MM.1S (cell line): ENCODE measurements around the gene PTPRF.
A peak's percentile ranks its signal among the peaks of the same experiment; 100 is the strongest.

ENCODE experiments used
- DNase-seq: peaks from one replicate; pipeline ENCODE4 v3.0.0-alpha.2; 2015
- H2AFZ ChIP-seq: fragments of 300-600 bp; sonication (generic); 2 replicates; pipeline ENCODE4 v1.6.0; 2016; ENCODE audit warnings: antibody characterized with exemption, low read length
- H3F3A ChIP-seq: fragments of 300-600 bp; sonication (generic); 2 replicates; pipeline ENCODE4 v1.6.1; 2016; ENCODE audit warnings: mild to moderate bottlenecking, antibody characterized with exemption, low read length, moderate library complexity, mixed read lengths; ENCODE audit not compliant: insufficient read depth
- H3K27ac ChIP-seq: fragments of 300-600 bp; sonication (generic); 2 replicates; pipeline ENCODE4 v1.5.1; 2016; ENCODE audit warnings: mild to moderate bottlenecking, low read length
- H3K27me3 ChIP-seq: fragments of 300-600 bp; sonication (generic); replicated peaks from 2 replicates; pipeline ENCODE4 v1.6.0; 2016; ENCODE audit warnings: low read length; ENCODE audit not compliant: insufficient read depth
- H3K36me3 ChIP-seq: fragments of 300-600 bp; sonication (generic); replicated peaks from 2 replicates; pipeline ENCODE4 v1.6.1; 2016; ENCODE audit warnings: mild to moderate bottlenecking, low read length, mixed read lengths; ENCODE audit not compliant: insufficient read depth
- H3K4me1 ChIP-seq: fragments of 300-600 bp; sonication (generic); 2 replicates; pipeline ENCODE4 v1.6.1; 2016; ENCODE audit warnings: low read length, mixed read lengths
- H3K4me2 ChIP-seq: fragments of 300-600 bp; sonication (generic); 2 replicates; pipeline ENCODE4 v1.6.0; 2016; ENCODE audit warnings: low read depth, low read length
- H3K4me3 ChIP-seq: fragments of 300-600 bp; sonication (generic); 2 replicates; pipeline ENCODE4 v1.5.1; 2016; ENCODE audit warnings: low read length, mixed read lengths
- H3K79me2 ChIP-seq: fragments of 300-600 bp; sonication (generic); 2 replicates; pipeline ENCODE4 v1.6.1; 2016; ENCODE audit warnings: mixed run types, low read length, mixed read lengths
- H3K9ac ChIP-seq: fragments of 300-600 bp; sonication (generic); 2 replicates; pipeline ENCODE4 v1.6.1; 2016; ENCODE audit warnings: low read length, mixed read lengths
- H3K9me2 ChIP-seq: fragments of 300-600 bp; sonication (generic); replicated peaks from 2 replicates; pipeline ENCODE4 v1.6.1; 2016; ENCODE audit warnings: mild to moderate bottlenecking, low read length, mixed read lengths; ENCODE audit not compliant: insufficient read depth
- H3K9me3 ChIP-seq: fragments of 300-600 bp; sonication (generic); replicated peaks from 2 replicates; pipeline ENCODE4 v1.6.1; 2016; ENCODE audit warnings: mild to moderate bottlenecking, low read length, mixed read lengths; ENCODE audit not compliant: insufficient read depth
- H4K20me1 ChIP-seq: fragments of 300-600 bp; sonication (generic); 2 replicates; pipeline ENCODE4 v1.6.1; 2016; ENCODE audit warnings: mild to moderate bottlenecking, low read length, moderate library complexity, mixed read lengths; ENCODE audit not compliant: insufficient read depth
- EZH2 ChIP-seq: fragments of 300-600 bp; sonication (generic); optimal IDR thresholded peaks from 2 replicates; pipeline ENCODE3; 2017; ENCODE audit warnings: low read depth, mild to moderate bottlenecking, antibody characterized with exemption, low read length, mixed read lengths
- EZH2phosphoT487 ChIP-seq: fragments of 300-600 bp; sonication (generic); IDR thresholded peaks from 2 replicates; pipeline ENCODE4 v1.6.1; 2018; ENCODE audit warnings: antibody characterized with exemption, low read length
- TF ChIP-seq, protein P1 (sequence below): fragments of 300-600 bp; sonication (generic); IDR thresholded peaks from 2 replicates; pipeline ENCODE4 v1.5.1; 2016; ENCODE audit warnings: antibody characterized with exemption, low read length, mixed read lengths

Gene PTPRF

GRCh38 chr1:43552059-43552742 is 21.5 kb downstream of the PTPRF start:
- no peaks in the 10 kb centered on the region for H3K9me2 ChIP-seq
- H4K20me1 ChIP-seq = no peaks in the 10 kb centered on the region
- no peak overlapping the region for H3K9ac ChIP-seq
- no peaks in the 10 kb centered on the region for H3F3A ChIP-seq
- 0 out of 2 replicates have a peak, but pooled peaks cover 2% of the 10 kb centered on the region for H3K4me1 ChIP-seq
- no peak for DNase-seq
- no peak overlapping the region for H3K27ac ChIP-seq
- TF ChIP-seq, protein P1, sequence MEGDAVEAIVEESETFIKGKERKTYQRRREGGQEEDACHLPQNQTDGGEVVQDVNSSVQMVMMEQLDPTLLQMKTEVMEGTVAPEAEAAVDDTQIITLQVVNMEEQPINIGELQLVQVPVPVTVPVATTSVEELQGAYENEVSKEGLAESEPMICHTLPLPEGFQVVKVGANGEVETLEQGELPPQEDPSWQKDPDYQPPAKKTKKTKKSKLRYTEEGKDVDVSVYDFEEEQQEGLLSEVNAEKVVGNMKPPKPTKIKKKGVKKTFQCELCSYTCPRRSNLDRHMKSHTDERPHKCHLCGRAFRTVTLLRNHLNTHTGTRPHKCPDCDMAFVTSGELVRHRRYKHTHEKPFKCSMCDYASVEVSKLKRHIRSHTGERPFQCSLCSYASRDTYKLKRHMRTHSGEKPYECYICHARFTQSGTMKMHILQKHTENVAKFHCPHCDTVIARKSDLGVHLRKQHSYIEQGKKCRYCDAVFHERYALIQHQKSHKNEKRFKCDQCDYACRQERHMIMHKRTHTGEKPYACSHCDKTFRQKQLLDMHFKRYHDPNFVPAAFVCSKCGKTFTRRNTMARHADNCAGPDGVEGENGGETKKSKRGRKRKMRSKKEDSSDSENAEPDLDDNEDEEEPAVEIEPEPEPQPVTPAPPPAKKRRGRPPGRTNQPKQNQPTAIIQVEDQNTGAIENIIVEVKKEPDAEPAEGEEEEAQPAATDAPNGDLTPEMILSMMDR = no peak
- TF ChIP-seq EZH2 (no peak), EZH2phosphoT487 (no peak)
- no peaks in the 10 kb centered on the region for H3K36me3 ChIP-seq
- no peaks in the 10 kb centered on the region for H3K79me2 ChIP-seq
- no peak overlapping the region for H3K4me2 ChIP-seq
- H3K4me3 ChIP-seq = no peak overlapping the region
- H3K27me3 ChIP-seq = no peaks in the 10 kb centered on the region
- H2AFZ ChIP-seq = no peak overlapping the region
- H3K9me3 ChIP-seq = no peaks in the 10 kb centered on the region

GRCh38 chr1:43552813-43553212 is 22.1 kb downstream of the PTPRF start:
- Histone ChIP-seq H3K36me3 (no peaks in the 10 kb centered on the region), H3K27ac (no peak overlapping the region), H3K79me2 (no peaks in the 10 kb centered on the region), H3K9me3 (no peaks in the 10 kb centered on the region), H3K4me1 (0 out of 2 replicates have a peak, but pooled peaks cover 2% of the 10 kb centered on the region), H3F3A (no peaks in the 10 kb centered on the region), H3K9ac (no peak overlapping the region), H3K4me2 (no peak overlapping the region), H2AFZ (no peak overlapping the region), H3K9me2 (no peaks in the 10 kb centered on the region), H3K4me3 (no peak overlapping the region), H3K27me3 (no peaks in the 10 kb centered on the region), H4K20me1 (no peaks in the 10 kb centered on the region)
- DNase-seq = no peak
- TF ChIP-seq EZH2 = no peak
- TF ChIP-seq EZH2phosphoT487 = no peak
- TF ChIP-seq, protein P1 = no peak

GRCh38 chr1:43554444-43554992 is 23.8 kb downstream of the PTPRF start:
- Histone ChIP-seq H3K9me2 (no peaks in the 10 kb centered on the region), H3K4me2 (no peak overlapping the region), H3K79me2 (no peaks in the 10 kb centered on the region), H3K27me3 (no peaks in the 10 kb centered on the region), H3K4me3 (no peak overlapping the region), H4K20me1 (no peaks in the 10 kb centered on the region), H3F3A (no peaks in the 10 kb centered on the region), H3K9me3 (no peaks in the 10 kb centered on the region), H3K9ac (no peak overlapping the region), H3K27ac (no peak overlapping the region), H2AFZ (no peak overlapping the region), H3K36me3 (no peaks in the 10 kb centered on the region), H3K4me1 (0 out of 2 replicates have a peak, but pooled peaks cover 2% of the 10 kb centered on the region)
- peak; percentile 39 for DNase-seq
- no peak for TF ChIP-seq EZH2
- TF ChIP-seq EZH2phosphoT487 = no peak
- TF ChIP-seq, protein P1 = peak; percentile 62
